Hematopoietic multipotent progenitor cell treated with erythropoietin and hydrocortisone succinate and interleukin-3 and kit ligand, for 6 days (in vitro differentiated cells): ENCODE measurements around the gene DPP6.

Experiments
- DNase-seq: peaks from one replicate; pipeline ENCODE4 v3.0.0-alpha.2; 2015

DPP6 gene

DNA sequence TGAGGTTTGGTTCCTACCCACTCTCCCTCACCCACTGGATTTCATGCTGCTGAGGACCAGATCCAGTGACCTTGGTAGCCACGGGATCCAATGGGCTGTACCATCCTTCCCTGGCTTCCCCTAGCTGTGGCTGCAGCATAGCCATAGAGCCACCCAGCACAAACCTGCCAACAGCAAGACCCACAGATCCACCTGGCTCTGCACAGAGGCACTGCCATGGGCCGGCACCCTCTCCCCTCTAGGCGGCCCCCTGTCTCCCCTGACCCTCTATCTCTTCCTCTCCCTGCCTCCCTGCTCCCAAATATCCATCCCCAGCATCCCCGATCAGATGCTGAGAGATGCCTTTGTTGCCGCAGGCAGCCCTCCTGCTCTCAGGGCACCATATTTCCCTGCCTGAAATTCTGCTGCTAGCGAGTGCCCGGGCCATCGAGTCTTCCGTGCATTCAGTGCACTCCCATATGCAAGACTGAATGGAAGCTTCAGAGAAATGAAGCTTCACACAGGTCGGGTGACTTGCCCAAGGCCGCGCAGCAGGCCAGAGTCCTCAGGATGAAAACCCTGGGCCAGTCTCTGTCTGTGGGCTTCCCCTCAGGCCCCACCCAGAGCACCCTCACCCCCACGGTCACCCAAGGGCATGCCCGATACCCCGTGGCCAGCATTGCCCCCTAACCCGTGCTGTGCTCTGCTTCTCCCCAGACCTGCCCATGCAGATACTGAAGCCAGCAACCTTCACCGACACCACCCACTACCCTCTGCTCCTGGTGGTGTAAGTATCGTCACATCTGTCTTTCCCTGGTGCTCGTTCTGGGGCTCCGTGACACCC is 819.9 kb downstream of the DPP6 start:
- no peak for DNase-seq

GRCh38 chr7:154872811-154873499 is 820.8 kb downstream of the DPP6 start:
- DNase-seq = no peak

- no peak for DNase-seq
These were observed 821.4 kb downstream of the DPP6 start for GRCh38 chr7:154873500-154874121.

DNA sequence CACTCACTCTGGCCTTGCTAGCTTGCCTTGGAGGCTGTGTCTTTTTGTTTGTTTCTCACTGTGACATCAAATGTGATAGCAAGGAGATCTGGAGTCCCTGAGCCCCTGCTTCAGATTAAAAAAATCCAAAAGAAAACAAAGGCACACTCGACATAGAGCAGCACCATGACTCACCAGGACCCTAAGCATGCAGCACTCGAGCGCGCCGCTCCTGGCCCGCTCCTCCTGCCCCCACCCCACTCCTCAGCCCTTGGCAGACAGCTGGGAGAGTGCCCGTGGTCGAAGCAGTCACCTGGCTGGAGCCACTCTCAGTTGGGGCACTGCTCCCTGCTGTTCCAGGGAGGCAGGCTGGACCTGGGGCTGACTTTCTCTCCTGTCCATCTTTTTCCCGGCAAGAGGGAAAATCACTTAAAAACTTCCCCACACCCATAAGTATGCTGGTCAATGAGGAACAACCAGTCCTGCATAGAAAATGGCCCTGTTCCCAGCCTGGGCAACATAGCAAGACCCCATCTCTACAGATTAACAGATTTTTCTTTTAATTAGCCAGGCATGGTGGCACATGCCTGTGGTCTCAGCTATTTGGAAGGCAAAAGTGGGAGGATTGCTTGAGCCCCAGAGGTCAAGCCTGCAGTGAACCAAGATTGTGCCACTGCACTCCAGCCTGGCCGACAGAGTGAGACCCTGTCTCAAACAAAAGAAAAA is 822.4 kb downstream of the DPP6 start:
- no peak for DNase-seq

DNA sequence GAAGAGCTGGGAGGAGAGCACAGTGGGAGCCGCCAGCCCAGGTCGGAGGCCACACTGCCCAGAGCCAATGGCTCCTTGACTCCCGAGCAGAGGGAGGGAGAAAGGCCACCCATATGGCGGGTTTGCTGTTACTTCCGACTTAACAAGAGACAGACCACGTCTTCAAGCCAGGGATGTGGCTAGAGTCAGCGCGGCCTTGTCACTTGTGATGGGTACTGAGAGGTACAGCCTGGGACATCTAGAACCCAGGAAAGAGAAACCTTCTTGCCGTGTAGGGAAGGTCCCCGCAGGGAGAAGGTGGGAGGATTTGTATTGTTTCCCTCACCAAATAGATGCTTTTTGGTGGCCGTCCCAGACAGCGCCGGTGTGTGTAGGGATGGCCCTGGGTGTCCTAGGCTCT is 823.1 kb downstream of the DPP6 start:
- DNase-seq = no peak

DNA sequence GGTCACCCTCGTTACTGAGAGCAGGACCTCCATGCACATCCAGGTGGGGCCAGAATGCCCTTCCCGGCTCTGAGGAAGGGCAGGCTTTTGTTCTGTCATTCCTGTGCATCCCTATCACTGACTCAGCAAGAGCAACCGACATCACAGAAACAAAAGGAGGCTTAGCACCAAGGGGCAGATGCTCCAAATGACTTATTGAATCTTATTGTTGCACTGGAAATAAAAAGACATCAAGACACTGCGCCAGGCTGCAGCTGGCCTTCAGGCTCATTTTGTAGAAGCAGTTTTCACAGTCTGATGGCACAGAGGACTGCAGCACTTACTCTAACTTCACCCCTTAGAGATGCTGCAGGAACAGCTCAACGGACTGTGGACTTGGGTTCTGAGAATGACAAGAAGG is 824.3 kb downstream of the DPP6 start:
- DNase-seq = no peak

DNA sequence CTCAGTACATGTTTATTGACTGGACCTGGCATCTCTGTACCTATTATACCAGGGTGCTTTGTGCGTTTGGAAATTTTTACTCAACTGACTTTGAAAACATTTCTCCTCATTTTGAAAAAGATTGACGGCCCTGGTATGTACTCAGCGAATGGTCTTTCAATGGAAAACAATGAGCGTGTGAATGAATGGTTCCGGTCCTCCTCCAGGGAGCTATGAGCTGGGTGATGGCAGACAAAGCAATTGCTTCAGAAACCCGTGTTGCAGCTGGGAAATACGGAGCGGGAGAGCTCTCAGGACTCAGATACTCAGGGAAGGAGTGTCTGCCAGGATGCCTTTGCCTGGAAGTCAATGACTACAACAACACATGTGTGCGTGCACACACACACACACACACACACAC is 824.8 kb downstream of the DPP6 start:
- no peak for DNase-seq

DNA sequence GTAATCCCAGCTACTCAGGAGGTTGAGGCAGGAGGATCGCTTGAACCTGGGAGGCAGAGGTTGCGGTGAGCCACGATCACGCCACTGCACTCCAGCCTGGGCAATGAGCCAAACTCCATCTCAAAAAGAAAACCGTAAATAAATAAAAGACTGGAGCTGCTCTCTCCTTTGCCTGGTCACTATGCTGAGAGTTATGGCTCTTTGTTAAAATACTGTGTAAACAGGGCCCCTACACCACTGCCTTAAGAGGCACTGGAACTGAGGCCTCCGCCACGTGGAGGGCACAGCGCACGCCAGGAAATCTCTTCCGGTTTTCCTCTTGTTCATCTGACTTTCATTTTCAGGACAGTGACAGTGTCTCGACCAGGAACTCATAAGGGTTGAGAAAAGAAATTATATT is 827.4 kb downstream of the DPP6 start:
- DNase-seq = no peak

GRCh38 chr7:154880513-154880912 is 828.3 kb downstream of the DPP6 start:
- no peak for DNase-seq

DNA sequence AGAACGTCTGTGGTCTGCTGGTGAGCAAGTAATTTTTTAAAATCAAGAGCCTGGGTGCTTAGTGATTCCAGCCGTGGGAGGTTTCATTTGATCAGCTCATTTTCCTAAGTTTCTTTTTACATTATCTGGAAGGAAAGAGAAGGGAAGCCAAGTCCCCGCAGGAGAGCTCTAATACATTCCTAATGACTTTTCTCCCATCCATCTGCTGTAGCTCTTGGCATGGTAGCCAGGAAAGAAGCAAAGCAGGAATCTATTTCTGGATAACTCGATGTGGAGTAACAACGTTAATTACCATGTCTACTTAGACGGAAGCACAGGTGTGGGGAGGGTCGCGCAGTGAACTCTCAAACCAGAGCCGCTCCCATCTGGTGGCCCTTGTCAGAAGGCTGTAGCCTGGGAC is 828.8 kb downstream of the DPP6 start:
- DNase-seq = no peak

DNA sequence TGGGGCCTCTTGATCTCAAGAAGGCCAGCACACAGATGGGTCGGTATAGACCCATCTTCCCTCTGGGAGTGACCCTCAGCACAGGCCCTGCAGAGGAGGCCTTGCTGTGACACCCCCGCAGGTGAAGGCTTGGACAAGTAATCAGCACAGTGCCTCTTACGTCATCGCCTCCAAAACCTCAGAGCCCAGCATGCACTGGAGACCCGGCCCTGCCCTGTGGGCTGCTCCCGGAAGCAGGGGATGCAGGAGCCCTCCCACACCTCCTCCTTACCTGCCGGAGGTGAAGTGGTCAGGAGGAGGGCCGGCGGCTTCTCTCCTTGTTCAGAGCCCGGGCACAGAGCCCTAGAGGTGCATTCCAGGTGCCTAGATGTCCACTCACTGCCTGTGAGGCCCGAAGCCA is 829.3 kb downstream of the DPP6 start:
- no peak for DNase-seq

DNA sequence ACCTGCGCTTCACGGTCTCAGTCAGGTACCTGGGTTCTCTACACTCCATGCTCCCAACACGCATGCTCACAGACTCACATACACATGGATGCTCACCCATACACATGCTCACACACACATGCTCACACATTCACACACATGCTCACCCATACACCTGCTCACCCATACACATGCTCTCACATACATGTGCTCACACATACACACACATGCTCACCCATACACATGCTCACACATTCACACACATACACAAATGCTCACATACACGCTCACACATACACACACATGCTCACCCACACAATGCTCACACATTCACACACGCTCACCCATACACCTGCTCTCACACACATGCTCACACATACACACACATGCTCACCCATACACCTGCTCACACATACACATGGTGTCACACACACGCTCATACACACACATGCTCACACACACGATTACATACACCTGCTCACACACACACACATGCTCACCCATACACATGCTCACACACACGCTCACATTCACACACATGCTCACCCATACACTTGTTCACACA is 830.8 kb downstream of the DPP6 start:
- DNase-seq = no peak

GRCh38 chr7:154884348-154884920 is 832.2 kb downstream of the DPP6 start:
- no peak for DNase-seq

DNA sequence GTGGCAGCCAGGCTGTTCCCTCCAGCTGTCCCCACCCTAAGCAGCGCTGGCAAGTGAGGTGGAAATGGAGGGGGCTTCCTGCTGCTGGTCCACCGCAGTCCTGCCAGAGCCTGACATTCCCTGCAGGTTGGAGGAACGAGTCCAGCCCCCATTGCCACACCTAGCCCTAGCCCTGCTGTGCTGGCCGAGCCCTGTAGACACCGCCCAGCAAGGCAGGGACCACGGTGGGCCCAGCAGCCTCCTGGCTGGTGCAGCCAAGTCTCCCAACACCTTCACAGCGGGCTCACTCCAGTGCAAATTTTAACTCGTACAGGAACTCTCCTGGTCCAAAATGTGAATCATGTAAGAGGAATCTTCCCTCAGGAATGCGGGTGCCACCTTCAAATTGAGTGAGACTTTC is 834.4 kb downstream of the DPP6 start:
- DNase-seq = no peak

GRCh38 chr7:154888690-154889089 is 836.5 kb downstream of the DPP6 start:
- DNase-seq = no peak

DNA sequence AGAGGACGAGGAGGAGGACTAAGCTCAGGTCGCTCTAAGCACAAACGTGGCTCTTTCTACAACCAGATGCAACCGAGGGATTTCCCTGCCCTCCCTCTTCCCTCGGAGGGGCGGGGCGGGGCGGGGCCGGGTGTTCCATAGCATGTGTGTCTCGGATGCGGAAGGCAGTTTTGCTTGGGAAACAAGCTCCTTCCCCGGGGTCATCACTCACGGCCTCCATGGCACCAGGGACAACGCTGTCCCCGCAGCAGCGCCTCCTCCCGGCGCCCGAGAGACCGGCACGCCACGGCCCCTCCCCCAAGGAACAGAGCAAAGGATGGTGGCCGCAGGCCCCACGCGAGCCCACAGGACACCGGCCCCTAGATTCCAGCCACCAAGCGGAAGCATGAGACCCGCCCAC is 840.3 kb downstream of the DPP6 start:
- no peak for DNase-seq

DNA sequence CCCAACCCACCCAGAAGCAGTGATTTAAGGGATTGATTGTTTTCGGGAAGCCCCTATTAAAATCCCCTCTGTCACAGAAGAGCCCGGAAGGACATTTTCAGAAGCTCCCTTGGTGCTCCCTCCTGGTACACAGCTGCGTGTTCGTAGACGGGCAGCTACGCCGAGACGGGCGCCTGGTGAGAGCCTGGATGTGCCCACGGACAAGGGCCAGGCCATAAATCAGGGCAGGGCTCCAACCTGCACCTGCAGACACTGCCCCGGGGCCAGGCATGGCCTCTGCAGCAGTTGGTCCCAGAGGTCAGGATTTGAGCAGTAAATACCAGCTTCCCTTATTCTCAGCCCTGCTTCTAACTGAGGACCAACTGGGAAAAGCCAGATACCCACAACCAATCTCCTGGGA is 843.9 kb downstream of the DPP6 start:
- DNase-seq = no peak

GRCh38 chr7:154898973-154899855 is 847.0 kb downstream of the DPP6 start:
- no peak for DNase-seq

DNA sequence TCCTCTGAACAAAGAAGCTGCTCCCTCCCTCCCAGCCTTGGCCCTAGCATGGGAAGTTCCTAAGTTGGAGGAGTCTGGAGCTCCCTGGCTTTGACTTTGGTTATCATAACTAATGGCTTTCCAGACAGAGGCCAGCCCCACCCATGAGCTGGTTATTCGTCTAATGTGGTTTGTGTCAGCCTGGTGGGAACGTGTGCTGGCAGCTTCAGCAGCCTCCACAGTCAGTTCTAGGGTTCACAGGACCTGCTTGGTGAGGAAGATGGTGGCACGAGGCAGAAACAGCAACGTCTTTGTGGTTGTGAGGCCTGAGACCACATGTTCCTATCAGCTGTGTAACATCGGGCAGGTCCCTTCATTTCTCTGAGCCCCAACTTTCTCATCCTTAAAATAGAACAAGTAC is 847.7 kb downstream of the DPP6 start:
- no peak for DNase-seq

- DNase-seq = no peak
These were observed 850.4 kb downstream of the DPP6 start for GRCh38 chr7:154902600-154903082.

DNA sequence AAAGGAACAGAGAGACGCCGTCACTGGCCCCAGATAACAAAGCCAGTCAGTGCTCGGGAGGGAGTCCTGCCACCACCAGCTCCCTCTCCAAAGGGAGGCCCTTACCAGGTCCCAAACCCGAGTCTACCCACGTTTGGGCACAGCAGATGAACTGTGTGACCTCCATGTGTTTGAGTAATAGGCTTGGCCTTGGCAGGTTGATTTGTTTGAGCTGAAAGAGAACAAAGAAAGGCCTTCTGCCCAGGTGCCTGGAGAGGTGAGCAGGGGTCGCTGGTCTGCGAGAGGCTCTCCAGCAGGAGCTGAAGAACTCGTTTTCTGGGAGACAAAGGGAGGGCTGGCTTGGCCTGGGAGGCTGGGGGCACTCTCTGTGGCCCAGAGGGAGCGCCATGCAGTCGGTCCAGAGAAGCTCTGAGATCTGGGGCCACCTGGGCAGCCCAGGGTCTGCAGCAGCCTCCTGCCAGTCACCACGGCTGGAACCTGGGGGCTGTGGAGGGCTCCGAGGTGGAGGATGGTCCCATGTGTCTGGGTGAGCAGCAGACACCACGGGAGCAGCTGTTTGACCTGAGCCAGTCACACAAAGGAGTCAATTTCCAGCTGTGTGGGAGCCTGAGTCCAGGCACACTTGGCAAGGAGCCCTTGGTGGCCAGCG is 851.0 kb downstream of the DPP6 start:
- no peak for DNase-seq
